ENCODE results near the gene SMARCD2.

GRCh38 chr17:63805591-63805990 is 36.9 kb downstream of the SMARCD2 start:
- TF ChIP-seq CTCF (IDR thresholded peaks at IDR 0.05) (no peak), EP300 (IDR thresholded peaks at IDR 0.05) (no peak), POLR2AphosphoS5 (IDR thresholded peaks at IDR 0.05) (no peak)
